Astrocyte (in vitro differentiated cells and primary cell): ENCODE data around the gene UBAC1. TPM values are rescaled to one million over a fixed set of nuclear protein-coding genes. Genes with fewer than 3 reads are reported as not detected.
A peak's percentile ranks its signal among the peaks of the same experiment; 100 is the strongest.

Experiments used
- DNase-seq: peaks from one replicate; pipeline ENCODE4 v3.0.0-alpha.2; 2010; ENCODE audit warnings: low read depth
- FAIRE-seq: peaks from 2 replicates; lab custom pipeline; 2011; peaks lifted over from hg19 to GRCh38; lab: Jason Lieb, UNC
- H2AFZ ChIP-seq: 2 replicates; pipeline ENCODE4 v1.6.0; 2012; ENCODE audit warnings: low read depth, low read length, inconsistent platforms
- H3K27ac ChIP-seq: 2 replicates; pipeline ENCODE4 v1.5.1; 2011; ENCODE audit warnings: low read depth, low read length, inconsistent platforms
- H3K27me3 ChIP-seq: 2 replicates; pipeline ENCODE4 v1.6.0; 2011; ENCODE audit warnings: low read length, inconsistent platforms; ENCODE audit not compliant: insufficient read depth
- H3K36me3 ChIP-seq: 2 replicates; pipeline ENCODE4 v1.5.1; 2011; ENCODE audit warnings: low read length, inconsistent platforms; ENCODE audit not compliant: insufficient read depth
- H3K4me1 ChIP-seq: 2 replicates; pipeline ENCODE4 v1.5.1; 2011; ENCODE audit warnings: low read length, inconsistent platforms; ENCODE audit not compliant: insufficient read depth
- H3K4me2 ChIP-seq: 2 replicates; pipeline ENCODE4 v1.6.0; 2012; ENCODE audit warnings: low read length, inconsistent platforms
- H3K4me3 ChIP-seq: 2 replicates; pipeline ENCODE4 v1.5.1; 2011; ENCODE audit warnings: low read depth, mild to moderate bottlenecking, low read length, inconsistent platforms; ENCODE audit not compliant: insufficient read depth
- H3K79me2 ChIP-seq: 2 replicates; pipeline ENCODE4 v1.6.0; 2012; ENCODE audit warnings: mild to moderate bottlenecking, low read length, inconsistent platforms; ENCODE audit not compliant: insufficient read depth
- H3K9ac ChIP-seq: 2 replicates; pipeline ENCODE4 v1.6.0; 2012; ENCODE audit warnings: mild to moderate bottlenecking, low read length, inconsistent platforms
- H3K9me3 ChIP-seq: 2 replicates; pipeline ENCODE4 v1.5.1; 2012; ENCODE audit warnings: low read depth, mild to moderate bottlenecking, low read length, inconsistent platforms; ENCODE audit not compliant: insufficient read depth
- H4K20me1 ChIP-seq: 2 replicates; pipeline ENCODE4 v1.6.0; 2012; ENCODE audit warnings: low read length, inconsistent platforms; ENCODE audit not compliant: insufficient read depth
- H3K27ac Mint-ChIP-seq: one replicate; pipeline ENCODE4 v1.8.0; 2021; ENCODE audit warnings: mild to moderate bottlenecking, mixed read lengths; ENCODE audit not compliant: unreplicated experiment
- H3K27me3 Mint-ChIP-seq: one replicate; pipeline ENCODE4 v1.8.0; 2021; ENCODE audit warnings: low read depth, mixed read lengths; ENCODE audit not compliant: unreplicated experiment
- H3K36me3 Mint-ChIP-seq: one replicate; pipeline ENCODE4 v1.8.0; 2021; ENCODE audit warnings: low read depth, mixed read lengths; ENCODE audit not compliant: unreplicated experiment
- H3K4me1 Mint-ChIP-seq: one replicate; pipeline ENCODE4 v1.8.0; 2021; ENCODE audit warnings: low read depth, mixed read lengths; ENCODE audit not compliant: unreplicated experiment
- H3K4me3 Mint-ChIP-seq: one replicate; pipeline ENCODE4 v1.8.0; 2021; ENCODE audit warnings: mild to moderate bottlenecking, moderate library complexity, mixed read lengths; ENCODE audit not compliant: unreplicated experiment
- H3K9me3 Mint-ChIP-seq: one replicate; pipeline ENCODE4 v1.8.0; 2021; ENCODE audit warnings: mild to moderate bottlenecking, mixed read lengths; ENCODE audit not compliant: unreplicated experiment
- EZH2 ChIP-seq: IDR thresholded peaks from 2 replicates; pipeline ENCODE4 v1.6.1; 2012; ENCODE audit warnings: mild to moderate bottlenecking, low read length, inconsistent platforms; ENCODE audit not compliant: insufficient read depth
- total RNA-seq: library from RNA; stranded (reverse); gene quantifications from 2 replicates; pipeline ENCODE4 v1.2.1, GENCODE V29; 2021
- TF ChIP-seq, protein P1 (sequence below): IDR thresholded peaks from 2 replicates; pipeline ENCODE4 v1.5.1; 2011; ENCODE audit warnings: low read depth, mild to moderate bottlenecking, inconsistent platforms, low read length, moderate library complexity; ENCODE audit not compliant: insufficient read depth

The UBAC1 gene
- total RNA-seq, 1 donor from 2014 or later = 31.8 TPM

DNA sequence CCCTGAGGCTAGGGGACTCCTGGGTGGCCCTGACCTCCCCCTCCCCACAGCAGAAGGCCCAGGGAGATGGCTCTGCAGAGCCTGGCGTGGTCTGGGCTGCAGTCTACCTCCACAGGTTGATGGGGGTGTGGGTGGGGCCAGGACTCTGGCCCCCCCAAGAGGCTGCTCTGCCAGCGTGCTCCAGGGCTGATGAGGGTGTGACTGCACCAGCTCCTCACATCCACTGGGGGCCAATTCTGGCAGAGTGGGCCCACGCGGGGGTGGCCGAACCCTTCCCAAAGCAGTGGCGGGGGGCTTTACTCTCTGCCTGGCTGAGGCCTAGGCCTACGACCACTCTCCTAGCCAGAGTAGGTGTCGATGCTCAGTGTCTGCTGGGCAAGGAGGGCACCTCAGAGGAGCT lies 28.0 kb upstream of the UBAC1 start:
- DNase-seq (no peak), FAIRE-seq (no peak)
- TF ChIP-seq EZH2 = no peak
- TF ChIP-seq, protein P1, sequence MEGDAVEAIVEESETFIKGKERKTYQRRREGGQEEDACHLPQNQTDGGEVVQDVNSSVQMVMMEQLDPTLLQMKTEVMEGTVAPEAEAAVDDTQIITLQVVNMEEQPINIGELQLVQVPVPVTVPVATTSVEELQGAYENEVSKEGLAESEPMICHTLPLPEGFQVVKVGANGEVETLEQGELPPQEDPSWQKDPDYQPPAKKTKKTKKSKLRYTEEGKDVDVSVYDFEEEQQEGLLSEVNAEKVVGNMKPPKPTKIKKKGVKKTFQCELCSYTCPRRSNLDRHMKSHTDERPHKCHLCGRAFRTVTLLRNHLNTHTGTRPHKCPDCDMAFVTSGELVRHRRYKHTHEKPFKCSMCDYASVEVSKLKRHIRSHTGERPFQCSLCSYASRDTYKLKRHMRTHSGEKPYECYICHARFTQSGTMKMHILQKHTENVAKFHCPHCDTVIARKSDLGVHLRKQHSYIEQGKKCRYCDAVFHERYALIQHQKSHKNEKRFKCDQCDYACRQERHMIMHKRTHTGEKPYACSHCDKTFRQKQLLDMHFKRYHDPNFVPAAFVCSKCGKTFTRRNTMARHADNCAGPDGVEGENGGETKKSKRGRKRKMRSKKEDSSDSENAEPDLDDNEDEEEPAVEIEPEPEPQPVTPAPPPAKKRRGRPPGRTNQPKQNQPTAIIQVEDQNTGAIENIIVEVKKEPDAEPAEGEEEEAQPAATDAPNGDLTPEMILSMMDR = peak; percentile 10
- Histone ChIP-seq H3K4me1 (peaks cover 14% of the 10 kb centered on the region), H3K9ac (no peak overlapping the region), H2AFZ (no peak overlapping the region), H3K4me3 (no peak overlapping the region), H3K36me3 (no peaks in the 10 kb centered on the region), H3K79me2 (no peaks in the 10 kb centered on the region), H3K27me3 (peaks cover 6% of the 10 kb centered on the region), H3K9me3 (no peaks in the 10 kb centered on the region), H3K4me2 (no peak overlapping the region), H3K27ac (no peak overlapping the region), H4K20me1 (no peaks in the 10 kb centered on the region)
- no peak overlapping the region for H3K27ac Mint-ChIP-seq
- no peaks in the 10 kb centered on the region for H3K36me3 Mint-ChIP-seq
- H3K4me1 Mint-ChIP-seq = no peaks in the 10 kb centered on the region
- no peak overlapping the region for H3K4me3 Mint-ChIP-seq
- no peaks in the 10 kb centered on the region for H3K9me3 Mint-ChIP-seq
- H3K27me3 Mint-ChIP-seq = peaks cover 6% of the 10 kb centered on the region

DNA sequence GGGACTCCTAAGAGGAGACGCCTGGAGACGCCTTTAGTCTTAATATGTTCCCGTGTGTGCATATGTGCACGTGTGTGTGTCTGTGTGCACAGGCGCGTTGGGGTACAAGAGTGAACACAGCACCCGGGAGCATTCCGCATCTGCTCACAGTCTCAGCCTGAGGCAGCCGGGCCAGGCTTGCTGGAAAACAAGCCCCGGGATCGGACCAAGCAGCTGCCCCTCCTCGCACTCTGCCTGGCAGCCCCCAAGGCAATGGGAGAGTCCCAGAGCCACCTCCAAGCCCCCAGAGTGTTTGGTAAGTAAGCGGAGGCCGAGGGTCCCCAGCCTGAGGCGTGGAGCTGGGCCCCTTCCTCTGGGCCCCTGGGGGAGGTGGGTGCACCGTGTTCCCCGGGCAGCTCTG lies 27.3 kb upstream of the UBAC1 start:
- Histone ChIP-seq H3K9ac (no peak overlapping the region), H3K79me2 (no peaks in the 10 kb centered on the region), H3K4me2 (no peak overlapping the region), H3K4me1 (peaks cover 14% of the 10 kb centered on the region), H3K4me3 (no peak overlapping the region), H3K27ac (no peak overlapping the region), H4K20me1 (no peaks in the 10 kb centered on the region), H3K9me3 (no peaks in the 10 kb centered on the region), H2AFZ (no peak overlapping the region), H3K36me3 (no peaks in the 10 kb centered on the region), H3K27me3 (peaks cover 7% of the 10 kb centered on the region)
- no peaks in the 10 kb centered on the region for H3K4me1 Mint-ChIP-seq
- H3K4me3 Mint-ChIP-seq = no peak overlapping the region
- no peaks in the 10 kb centered on the region for H3K36me3 Mint-ChIP-seq
- peaks cover 12% of the 10 kb centered on the region for H3K27me3 Mint-ChIP-seq
- no peaks in the 10 kb centered on the region for H3K9me3 Mint-ChIP-seq
- no peak for FAIRE-seq
- H3K27ac Mint-ChIP-seq = no peak overlapping the region
- TF ChIP-seq EZH2 = no peak
- TF ChIP-seq, protein P1 = no peak
- DNase-seq = no peak

DNA sequence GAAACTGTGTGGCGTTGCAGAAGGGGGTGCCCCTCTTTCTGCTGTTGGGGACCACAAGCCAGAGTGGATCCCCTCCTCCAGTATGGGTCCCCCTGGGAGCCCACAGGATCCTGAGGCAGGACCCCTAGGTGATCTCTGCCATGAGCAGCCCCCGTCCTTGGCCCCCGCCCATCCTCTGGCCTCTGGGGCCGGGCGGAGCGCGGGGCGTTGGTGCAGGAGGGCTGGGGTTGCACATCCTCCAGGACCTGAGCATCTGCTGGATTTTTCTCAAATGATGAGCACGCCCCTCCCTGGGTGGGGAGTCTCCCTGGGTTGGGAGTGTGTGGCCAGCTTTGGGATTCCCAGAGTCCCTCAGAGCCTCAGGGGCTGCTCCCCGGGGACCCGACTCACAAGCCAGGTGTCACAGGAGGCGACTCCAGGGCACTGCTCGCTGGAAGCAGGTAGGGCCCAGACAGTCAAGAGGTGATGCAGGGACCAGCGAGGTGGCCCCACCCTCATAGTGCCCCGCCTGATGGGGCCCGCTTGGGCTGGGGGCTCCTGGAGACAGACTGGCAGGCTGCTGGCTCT lies 26.7 kb upstream of the UBAC1 start:
- Histone ChIP-seq H3K27ac (no peak overlapping the region), H3K4me1 (peaks cover 9% of the 10 kb centered on the region), H4K20me1 (no peaks in the 10 kb centered on the region), H3K79me2 (no peaks in the 10 kb centered on the region), H2AFZ (no peak overlapping the region), H3K9ac (no peak overlapping the region), H3K4me2 (no peak overlapping the region), H3K36me3 (no peaks in the 10 kb centered on the region), H3K9me3 (no peaks in the 10 kb centered on the region), H3K4me3 (no peak overlapping the region), H3K27me3 (peaks cover 10% of the 10 kb centered on the region)
- Mint-ChIP-seq H3K4me1 (no peaks in the 10 kb centered on the region), H3K27ac (no peak overlapping the region), H3K36me3 (no peaks in the 10 kb centered on the region), H3K4me3 (no peak overlapping the region), H3K27me3 (peaks cover 13% of the 10 kb centered on the region), H3K9me3 (no peaks in the 10 kb centered on the region)
- TF ChIP-seq, protein P1 = no peak
- TF ChIP-seq EZH2 = no peak
- DNase-seq (no peak), FAIRE-seq (no peak)
